PFSK-1 (cell line): Measurements from ENCODE around the gene FAM81A.

ENCODE experiments used
- FOXP2 ChIP-seq: optimal IDR thresholded peaks from 2 replicates; pipeline ENCODE3; 2011; ENCODE audit warnings: borderline replicate concordance, control low read depth, inconsistent platforms; ENCODE audit not compliant: insufficient read depth; ENCODE audit errors: extremely low read length, extremely low read depth
- POLR2AphosphoS5 ChIP-seq: IDR thresholded peaks from 2 replicates; pipeline ENCODE4 v1.6.1; 2012; ENCODE audit warnings: low read depth, mild to moderate bottlenecking, control low read depth, low read length, moderate library complexity
- REST ChIP-seq, 2 experiments: IDR thresholded peaks; 2 replicates each; pipeline versions ENCODE4 v1.6.1 to v1.8.0; 2011 to 2012; ENCODE audit warnings: low read depth in 2 of 2, low read length in 2 of 2, control low read depth in 1 of 2, inconsistent platforms in 1 of 2, mild to moderate bottlenecking in 1 of 2, moderate library complexity in 1 of 2; ENCODE audit not compliant: insufficient read depth in 1 of 2
- SIN3A ChIP-seq: IDR thresholded peaks from 2 replicates; pipeline ENCODE4 v1.6.1; 2012; ENCODE audit warnings: mild to moderate bottlenecking, low read length, moderate library complexity, borderline replicate concordance; ENCODE audit not compliant: insufficient read depth
- TAF1 ChIP-seq: IDR thresholded peaks from 2 replicates; pipeline ENCODE4 v1.6.1; 2012; ENCODE audit warnings: low read length, control low read depth, borderline replicate concordance; ENCODE audit not compliant: insufficient read depth

Gene FAM81A

GRCh38 chr15:59567324-59567723 lies 129.3 kb downstream of the FAM81A start:
- TF ChIP-seq REST (IDR thresholded peaks at IDR 0.05; ENCODE audit: insufficient read depth in 1 of 2, low read depth in 2 of 2, low read length in 2 of 2) (no peak), POLR2AphosphoS5 (no peak), TAF1 (no peak), SIN3A (no peak), FOXP2 (no peak)

- no peak for TF ChIP-seq FOXP2
- TF ChIP-seq TAF1 = no peak
- TF ChIP-seq SIN3A = no peak
- TF ChIP-seq POLR2AphosphoS5 = no peak
- TF ChIP-seq REST (IDR thresholded peaks at IDR 0.05; ENCODE audit: insufficient read depth in 1 of 2, low read depth in 2 of 2, low read length in 2 of 2) = no peak
These were observed 131.5 kb downstream of the FAM81A start for GRCh38 chr15:59569477-59569876.

GRCh38 chr15:59570315-59570714 lies 132.3 kb downstream of the FAM81A start:
- no peak for TF ChIP-seq POLR2AphosphoS5
- TF ChIP-seq TAF1 = no peak
- no peak for TF ChIP-seq FOXP2
- no peak for TF ChIP-seq REST (IDR thresholded peaks at IDR 0.05; ENCODE audit: insufficient read depth in 1 of 2, low read depth in 2 of 2, low read length in 2 of 2)
- no peak for TF ChIP-seq SIN3A

- TF ChIP-seq SIN3A = no peak
These were observed 133.6 kb downstream of the FAM81A start for GRCh38 chr15:59571606-59572005.
